NK-92 (cell line): ENCODE measurements around the gene CTF1.
"Not testable (repeated sequence)": the region's sequence is repeated elsewhere in the genome, so short reads cannot be mapped to it uniquely, and the experiment has no call there.

Experiments used
- DNase-seq: peaks from one replicate; lab custom pipeline; 2025; ENCODE audit not compliant: unreplicated experiment; lab: John Stamatoyannopoulos, UW

Gene CTF1

GRCh38 chr16:30928390-30928789 lies 32.0 kb downstream of the CTF1 start:
- DNase-seq = no peak

- DNase-seq = no peak
Observed at GRCh38 chr16:30929167-30929566, 32.8 kb downstream of the CTF1 start.

DNA sequence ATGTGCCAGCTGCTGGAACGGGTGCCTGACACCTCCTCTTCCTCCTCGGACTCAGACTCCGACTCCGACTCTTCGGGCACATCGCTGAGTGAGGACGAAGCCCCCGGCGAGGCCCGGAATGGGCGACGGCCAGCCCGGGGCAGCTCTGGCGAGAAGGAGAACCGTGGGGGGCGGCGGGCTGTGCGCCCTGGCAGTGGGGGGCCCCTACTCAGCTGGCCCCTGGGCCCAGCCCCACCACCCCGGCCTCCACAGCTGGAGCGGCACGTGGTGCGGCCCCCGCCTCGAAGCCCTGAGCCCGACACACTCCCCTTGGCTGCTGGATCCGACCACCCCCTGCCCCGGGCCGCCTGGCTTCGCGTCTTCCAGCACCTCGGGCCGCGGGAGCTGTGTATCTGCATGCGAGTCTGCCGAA lies 33.8 kb downstream of the CTF1 start:
- no peak for DNase-seq

- no peak for DNase-seq
Observed at GRCh38 chr16:30931068-30931650, 34.7 kb downstream of the CTF1 start.

- no peak for DNase-seq
Observed at GRCh38 chr16:30934827-30935557, 38.6 kb downstream of the CTF1 start.

- DNase-seq = no peak
Observed at GRCh38 chr16:30937692-30938091, 41.3 kb downstream of the CTF1 start.

GRCh38 chr16:30939571-30939970 lies 43.2 kb downstream of the CTF1 start:
- DNase-seq = not testable (repeated sequence)

DNA sequence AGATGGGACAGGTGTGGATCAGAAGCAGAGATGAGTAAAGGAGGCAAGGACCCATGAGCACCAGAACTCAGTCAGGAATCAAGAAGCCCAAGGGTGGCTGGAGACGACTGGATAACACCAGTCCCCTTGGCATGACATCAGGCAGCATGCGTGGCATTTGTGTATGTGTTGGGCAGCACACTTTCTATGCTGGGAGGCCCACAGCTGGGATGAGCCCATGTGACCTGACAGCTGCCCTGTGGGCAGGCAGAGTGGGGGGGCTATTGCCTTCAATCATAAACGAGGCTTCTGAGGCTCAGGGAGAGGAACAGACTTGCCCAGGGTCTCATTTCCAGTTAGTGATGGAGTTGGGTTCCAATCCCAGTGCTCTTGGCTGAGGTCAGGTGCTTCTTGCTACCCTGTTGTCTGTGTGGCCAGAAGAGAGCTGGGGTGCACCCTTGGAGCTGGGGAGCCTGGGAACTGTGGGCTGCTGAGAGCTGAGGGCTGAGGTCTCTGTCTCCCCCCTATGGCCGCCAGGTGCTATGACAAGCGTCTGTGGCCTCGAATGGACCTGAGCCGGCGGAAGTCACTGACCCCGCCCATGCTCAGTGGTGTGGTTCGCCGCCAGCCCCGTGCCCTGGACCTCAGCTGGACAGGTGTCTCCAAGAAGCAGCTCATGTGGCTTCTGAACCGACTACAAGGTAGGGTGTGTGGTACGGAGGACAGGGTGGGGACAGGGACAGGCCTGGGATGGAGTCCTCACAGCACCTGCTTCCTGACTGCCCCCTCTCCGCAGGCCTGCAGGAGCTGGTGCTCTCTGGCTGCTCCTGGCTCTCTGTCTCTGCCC lies 45.4 kb downstream of the CTF1 start:
- DNase-seq = no peak

- DNase-seq = no peak
Observed at GRCh38 chr16:30942426-30942806, 46.0 kb downstream of the CTF1 start.

DNA sequence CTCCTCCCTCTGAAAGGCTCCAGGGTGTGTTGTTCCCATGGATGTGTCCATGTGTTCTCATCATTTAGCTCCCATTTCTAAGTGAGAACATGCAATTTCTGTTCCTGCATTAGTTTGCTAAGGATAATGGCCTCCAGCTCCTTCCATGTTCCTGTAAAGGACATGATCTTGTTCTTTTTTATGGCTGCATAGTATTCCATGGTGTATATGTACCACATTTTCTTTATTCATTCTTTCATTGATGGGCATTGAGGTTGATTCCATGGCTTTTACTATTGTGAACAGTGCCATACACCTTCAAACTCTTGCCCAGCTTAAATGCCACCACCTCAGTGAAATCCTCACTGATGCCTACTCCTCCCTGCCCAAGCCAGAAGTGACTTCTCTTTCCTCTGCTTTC lies 47.9 kb downstream of the CTF1 start:
- DNase-seq = no peak

DNA sequence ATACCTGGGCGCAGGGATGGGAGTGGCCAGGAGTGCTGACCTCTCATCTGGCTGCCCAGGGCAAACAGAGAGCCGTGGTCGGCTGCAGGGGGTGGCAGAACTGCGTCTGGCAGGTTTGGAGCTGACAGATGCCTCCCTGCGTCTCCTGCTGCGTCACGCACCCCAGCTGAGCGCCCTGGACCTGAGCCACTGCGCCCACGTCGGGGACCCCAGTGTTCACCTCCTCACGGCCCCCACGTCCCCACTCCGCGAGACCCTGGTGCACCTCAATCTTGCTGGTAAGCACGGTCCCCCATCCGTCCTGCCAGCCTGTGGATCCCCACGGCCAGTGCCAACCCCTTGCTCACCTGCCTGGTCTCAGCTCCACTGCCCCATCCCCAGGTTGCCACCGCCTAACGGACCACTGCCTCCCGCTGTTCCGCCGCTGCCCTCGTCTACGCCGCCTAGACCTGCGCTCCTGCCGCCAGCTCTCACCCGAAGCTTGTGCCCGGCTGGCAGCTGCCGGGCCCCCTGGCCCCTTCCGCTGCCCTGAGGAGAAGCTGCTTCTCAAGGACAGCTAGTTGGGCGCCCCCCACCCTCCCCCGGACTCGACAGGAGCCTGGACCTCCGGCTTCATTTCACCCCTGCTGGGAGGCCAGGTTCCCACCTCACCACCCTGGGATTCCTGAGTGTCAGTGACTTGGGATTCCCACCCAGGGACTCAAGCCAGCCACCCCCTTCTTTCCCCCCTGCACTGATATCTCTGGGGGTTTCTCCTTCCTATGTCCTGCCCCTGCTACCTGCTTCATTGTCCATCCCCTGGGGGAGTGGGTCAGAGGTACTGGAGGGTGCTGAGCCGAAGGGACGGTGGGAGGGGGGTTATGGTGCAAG lies 50.5 kb downstream of the CTF1 start:
- DNase-seq = no peak

- DNase-seq = no peak
Observed at GRCh38 chr16:30947541-30947858, 51.1 kb downstream of the CTF1 start.

DNA sequence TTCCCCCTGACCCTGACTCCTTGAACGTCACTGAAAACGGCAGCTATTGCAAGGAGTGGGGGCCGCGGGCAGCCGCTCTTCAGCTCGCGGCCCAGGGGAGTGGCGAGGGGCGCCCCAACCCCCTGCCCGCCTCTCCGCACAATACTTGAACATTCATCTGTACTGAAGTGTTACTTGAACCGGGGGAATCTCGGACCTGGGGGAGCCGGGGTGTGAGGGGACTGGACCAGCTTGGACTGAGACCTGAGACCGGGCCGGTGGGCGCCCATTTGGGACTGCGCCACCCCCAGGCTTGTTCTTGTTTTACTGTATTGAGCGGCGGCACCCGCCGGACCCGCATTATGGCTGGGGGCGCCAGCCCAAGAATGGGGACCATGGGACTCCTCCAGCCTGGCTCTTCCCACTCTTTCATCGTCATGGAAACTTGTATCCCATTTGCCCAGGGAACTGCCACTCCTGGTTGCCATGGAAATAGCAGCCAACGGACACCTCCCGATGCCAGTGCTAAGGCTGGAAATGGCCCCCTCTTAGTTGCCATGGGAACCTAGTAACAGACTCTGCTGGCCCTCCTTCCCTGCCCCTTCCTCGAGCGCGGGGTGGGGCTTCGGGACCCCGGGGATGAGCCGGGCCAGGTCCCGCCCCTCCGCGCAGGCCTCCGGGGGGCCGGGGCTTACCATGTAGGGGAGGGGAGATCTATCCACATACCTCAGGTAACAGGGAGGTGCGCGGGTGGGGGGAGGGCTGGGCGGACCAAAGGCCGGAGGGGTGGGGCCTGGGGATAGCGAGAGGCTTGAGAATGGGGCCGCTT lies 51.6 kb downstream of the CTF1 start:
- DNase-seq = no peak

DNA sequence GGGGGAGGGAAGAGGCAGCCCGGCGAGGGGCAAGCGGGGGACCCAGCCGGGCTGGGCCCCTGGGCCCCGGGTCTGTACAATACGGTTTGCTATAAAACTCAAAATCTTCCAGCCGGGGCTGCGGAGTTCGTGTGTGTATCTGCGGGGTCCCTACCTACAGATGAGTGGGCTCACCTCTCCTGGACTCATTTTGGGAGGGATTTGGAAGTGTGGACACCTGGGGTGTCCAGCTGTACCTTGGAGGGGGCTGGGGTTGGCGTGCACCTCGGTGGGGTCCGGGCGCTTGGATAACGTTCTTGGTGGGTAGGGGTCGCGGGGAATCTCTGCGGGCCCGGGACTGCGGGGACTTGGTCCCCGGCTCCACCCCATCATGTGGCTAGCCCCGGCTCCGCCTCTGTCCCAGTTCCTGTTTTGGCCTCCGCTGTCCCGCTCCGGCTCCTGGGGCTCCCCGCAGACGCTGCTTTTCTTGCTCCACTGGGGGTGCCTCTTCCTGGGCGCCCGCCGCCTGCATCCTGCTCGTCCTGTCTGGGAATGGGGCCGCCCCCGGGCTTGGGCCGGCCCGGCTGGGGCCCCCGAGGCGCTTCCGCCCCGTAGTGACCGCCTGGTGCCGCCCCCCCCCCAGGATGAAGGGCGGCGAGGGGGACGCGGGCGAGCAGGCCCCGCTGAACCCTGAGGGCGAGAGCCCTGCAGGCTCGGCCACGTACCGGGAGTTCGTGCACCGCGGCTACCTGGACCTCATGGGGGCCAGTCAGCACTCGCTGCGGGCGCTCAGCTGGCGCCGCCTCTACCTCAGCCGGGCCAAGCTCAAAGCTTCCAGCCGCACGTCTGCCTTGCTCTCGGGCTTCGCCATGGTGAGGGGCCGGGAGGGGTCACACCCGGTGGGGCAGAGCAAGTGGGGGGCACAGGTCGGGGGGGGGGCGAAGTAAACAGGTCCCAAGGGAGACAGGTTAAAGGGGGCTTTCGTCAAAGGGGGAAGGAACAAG lies 52.5 kb downstream of the CTF1 start, which contains the start of gene ORAI3:
Gene ORAI3, plus strand, starts transcription at position 402 of the 983 bp plus-strand sequence. Its CDS starts 222 bp downstream, at position 624.
- no peak for DNase-seq

DNA sequence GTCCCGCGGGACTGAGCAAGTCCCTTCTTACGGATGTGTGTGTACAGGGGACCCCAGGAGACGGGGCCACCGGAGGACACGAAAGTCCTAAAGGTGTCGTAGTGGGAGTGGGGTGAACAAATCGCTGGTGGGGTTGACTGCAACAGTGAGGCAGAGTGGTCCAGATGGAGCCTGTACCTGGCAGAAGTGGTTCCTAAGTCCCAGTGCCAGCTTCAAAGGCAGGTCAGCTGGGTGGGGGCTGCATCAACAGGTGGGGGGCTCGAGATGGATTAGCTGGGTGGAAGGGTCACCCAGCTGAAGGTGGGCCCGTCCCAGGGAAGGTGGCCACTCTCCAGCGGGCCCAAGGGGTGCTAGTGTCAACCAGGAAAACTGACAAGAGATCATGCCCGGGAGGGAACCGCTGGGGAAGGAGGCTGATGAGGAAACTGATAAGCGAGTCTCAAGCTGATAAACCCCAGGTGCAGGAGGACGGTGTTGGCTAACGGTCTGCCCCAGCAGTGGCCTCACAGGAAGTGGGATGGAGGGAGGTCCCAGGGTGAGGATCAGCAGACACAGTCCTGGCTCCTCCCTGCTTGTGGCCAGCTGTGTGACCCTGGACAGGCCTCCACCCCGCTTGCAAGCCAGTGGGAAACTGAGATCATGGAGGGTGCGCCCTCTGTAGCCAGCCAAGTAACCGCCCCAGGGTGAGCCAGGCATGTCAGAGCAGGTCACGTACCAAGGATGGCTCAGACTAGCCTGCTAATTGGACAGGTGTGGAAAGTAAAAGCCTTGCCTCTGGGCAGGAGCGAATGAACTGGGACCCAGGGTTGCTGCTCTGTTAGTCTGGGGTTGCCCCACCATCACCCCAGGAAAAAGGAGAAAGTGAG lies 53.5 kb downstream of the CTF1 start:
- no peak for DNase-seq

- no peak for DNase-seq
Observed at GRCh38 chr16:30950516-30951065, 54.2 kb downstream of the CTF1 start.

- no peak for DNase-seq
Observed at GRCh38 chr16:30951193-30951592, 54.8 kb downstream of the CTF1 start.

GRCh38 chr16:30951750-30952149 lies 55.3 kb downstream of the CTF1 start:
- no peak for DNase-seq
